ENCODE results near the gene ZNF296. TPM values are rescaled to one million over a fixed set of nuclear protein-coding genes. Genes with fewer than 3 reads are reported as not detected.

The ZNF296 gene
- total and polyA plus RNA-seq, 2 of the 8 experiments (the other 6 are each of a cell fraction or from before 2014, with no cell fraction given), result 2.7 to 7.5 TPM

DNA sequence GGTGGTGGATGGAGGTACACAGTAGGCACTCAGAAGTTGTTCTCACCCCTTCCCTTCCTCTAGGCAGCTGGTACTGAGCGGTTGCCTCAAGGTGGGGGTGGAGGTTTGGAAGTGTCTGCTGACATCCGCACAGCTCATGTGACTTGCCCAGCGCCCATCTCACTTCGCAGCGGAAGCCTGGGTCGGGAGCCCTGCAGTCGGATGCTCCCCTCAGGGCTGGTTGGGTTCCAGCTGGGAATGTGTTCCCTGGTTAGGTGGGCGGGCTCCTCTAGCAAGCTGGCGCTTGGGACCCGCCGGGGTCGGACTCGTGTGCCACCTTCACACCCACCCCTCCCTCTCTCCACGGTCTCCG lies 26.9 kb upstream of the ZNF296 start:
- TF ChIP-seq CHD1 (IDR thresholded peaks at IDR 0.05; ENCODE audit: low read depth, low read length), result no peak
- TF ChIP-seq TCF12 (IDR thresholded peaks at IDR 0.05; ENCODE audit: low read depth, low read length), result no peak
- TF ChIP-seq RFX5 (IDR thresholded peaks at IDR 0.05; ENCODE audit: borderline replicate concordance, low read depth, low read length), result no peak
- TF ChIP-seq SAP30 (IDR thresholded peaks at IDR 0.05; ENCODE audit: insufficient read depth, insufficient replicate concordance, low read length), result no peak
- no peak for TF ChIP-seq ASH2L (IDR thresholded peaks at IDR 0.05; ENCODE audit: low read length)
- WGBS, 2 experiments (ENCODE audit: extremely low coverage in 1 of 2, insufficient coverage in 1 of 2, insufficient read length in 1 of 2, insufficient replicate concordance in 2 of 2, low coverage in 1 of 2, low lambda C conversion rate in 2 of 2, missing lambda C conversion rate in 1 of 2), result 90% methylated on average over 15 of the region's 15 CpGs; no CpG with 5 or more reads in 1 of the 2 experiments
- H4K91ac ChIP-seq (replicated peaks; ENCODE audit: insufficient read length, low read length), result no peak overlapping the region
- peaks cover 8 to 90% of the 10 kb centered on the region in 2 experiments for H3K79me2 ChIP-seq (ENCODE audit: control insufficient read depth in 1 of 2, insufficient read depth in 2 of 2, low read length in 2 of 2)
- no peak overlapping the region for H2BK15ac ChIP-seq (ENCODE audit: low read length)
- no peak overlapping the region for H3K23ac ChIP-seq (ENCODE audit: insufficient read length)
- H3K27me3 ChIP-seq (replicated peaks in 1 of 4; ENCODE audit: control insufficient read depth in 3 of 4, extremely low read depth in 1 of 4, insufficient read depth in 3 of 4, low read length in 3 of 4), result no peaks in the 10 kb centered on the region
- H3K27ac ChIP-seq (ENCODE audit: low read depth, low read length), result no peak overlapping the region
- no peak overlapping the region for H2AFZ ChIP-seq (ENCODE audit: low read length)
- H3K4ac ChIP-seq (replicated peaks; ENCODE audit: insufficient read length, low read depth, low read length), result no peak overlapping the region
- no peaks in the 10 kb centered on the region for H3K9me3 ChIP-seq (ENCODE audit: insufficient read depth in 2 of 2, low read depth in 1 of 2, low read length in 1 of 2)
- FAIRE-seq, result no peak
- peaks cover 60 to 63% of the 10 kb centered on the region in 2 experiments for H4K20me1 ChIP-seq (replicated peaks in 1 of 2; ENCODE audit: control insufficient read depth in 1 of 2, insufficient read depth in 2 of 2, low read length in 2 of 2)
- no peak overlapping the region for H3K4me3 ChIP-seq (ENCODE audit: extremely low read depth in 1 of 4, insufficient read depth in 2 of 4, low read depth in 3 of 4, low read length in 4 of 4)
- H3K56ac ChIP-seq (replicated peaks; ENCODE audit: insufficient read length, low read depth, low read length), result no peak overlapping the region
- no peak overlapping the region for H2BK12ac ChIP-seq (ENCODE audit: low read depth, low read length)
- no peaks in the 10 kb centered on the region; a peak in 2 of 8 replicates for H3K36me3 ChIP-seq (ENCODE audit: control insufficient read depth in 2 of 4, insufficient read depth in 4 of 4, low read length in 3 of 4)
- ChIA-PET CTCF (ENCODE audit: partially characterized antibody) (interaction anchor here (1.1 to 8.3 kb wide), 9 partner anchors 8 to 147 kb away, joined by 3 to 57 read pairs (median 4); partner anchors contain the start of gene PPP1R37), POLR2A (ENCODE audit: partially characterized antibody) (interaction anchor here (0.7 to 8.4 kb wide), 9 partner anchors 9 to 47 kb away, joined by 3 to 70 read pairs (median 3); partner anchors contain the start of genes GEMIN7 and PPP1R37)
- H3K18ac ChIP-seq (ENCODE audit: extremely low read depth, low read length), result no peak overlapping the region
- no peak overlapping the region for H2BK20ac ChIP-seq (ENCODE audit: low read length)
- no peak overlapping the region for H2AK5ac ChIP-seq (ENCODE audit: low read depth, low read length)
- no peaks in the 10 kb centered on the region for H3K23me2 ChIP-seq (ENCODE audit: low read depth, low read length)
- peak overlapping the region in 2 of 4 experiments; percentile 13 to 24; a peak in 2 of 7 replicates for H3K9ac ChIP-seq (replicated peaks in 1 of 4; ENCODE audit: extremely low read depth in 1 of 4, low read depth in 3 of 4, low read length in 3 of 4)
- H2BK5ac ChIP-seq (ENCODE audit: low read depth, low read length), result no peak overlapping the region; the same call in 1 of the 2 replicates
- peaks cover 62% of the 10 kb centered on the region for H3K79me1 ChIP-seq (ENCODE audit: low read depth, low read length)
- no peak for DNase-seq (ENCODE audit: low read depth in 1 of 2, low spot score in 2 of 2)
- H2BK120ac ChIP-seq (replicated peaks; ENCODE audit: low read depth, low read length), result no peak overlapping the region
- peaks cover 0 to 28% (median 11%) of the 10 kb centered on the region in 4 experiments; a peak in 6 of 7 replicates for H3K4me1 ChIP-seq (replicated peaks in 1 of 4; ENCODE audit: control insufficient read depth in 3 of 4, insufficient read depth in 4 of 4, low read length in 3 of 4)
- peak overlapping the region in 1 of 2 experiments; percentile 8; a peak in 1 of 4 replicates for H3K4me2 ChIP-seq (ENCODE audit: insufficient read depth in 1 of 2, low read depth in 2 of 2, low read length in 2 of 2)
- no peak overlapping the region for H4K5ac ChIP-seq (ENCODE audit: insufficient read length, low read depth, low read length)
- no peak overlapping the region for H4K8ac ChIP-seq (ENCODE audit: extremely low read depth, insufficient read depth, low read length)
- H3K14ac ChIP-seq (ENCODE audit: insufficient read length), result no peak overlapping the region

Measured in H1 (cell line).